GM12878 (cell line): ENCODE measurements around the gene ARMCX6. TPM values are rescaled to one million over a fixed set of nuclear protein-coding genes. Genes with fewer than 3 reads are reported as not detected.
A peak's percentile ranks its signal among the peaks of the same experiment; 100 is the strongest.

ENCODE experiments used
- ATAC-seq: fragments of 200-7000 bp; cut with Tn5 transposase; 3 replicates; pipeline ENCODE4 v1.9.1; 2020; ENCODE audit warnings: mild to moderate bottlenecking, moderate library complexity
- BruUV-seq: library from RNA; stranded (reverse); fragments of 400-500 nt; replicated peaks from 2 replicates; lab custom pipeline; 2021; lab: Mats Ljungman, UMichigan
- CTCF ChIA-PET: fragments of 300-600 bp; sonication (Branson Sonifier 250); formaldehyde crosslinking; extraction: SDS; loops from one replicate; lab custom pipeline; 2021; ENCODE audit warnings: inconsistent platforms; lab: Yijun Ruan, JAX
- POLR2A ChIA-PET: fragments of 350-600 bp; formaldehyde crosslinking; extraction: SDS; loops from one replicate; lab custom pipeline; 2021; ENCODE audit warnings: inconsistent platforms; lab: Charles Lee
- RAD21 ChIA-PET: fragments of 300-600 bp; sonication (Branson Sonifier 250); formaldehyde crosslinking; loops from one replicate; lab custom pipeline; 2023; ENCODE audit warnings: antibody characterized with exemption; ENCODE audit not compliant: unreplicated experiment; lab: Charles Lee
- SMC1A ChIA-PET: fragments of 300-600 bp; sonication (Branson Sonifier 250); formaldehyde crosslinking; loops from one replicate; lab custom pipeline; 2023; ENCODE audit not compliant: unreplicated experiment, uncharacterized antibody; lab: Charles Lee
- DNase-seq: peaks from one replicate; pipeline ENCODE4 v3.0.0-alpha.2; 2011; ENCODE audit warnings: low read depth, low spot score
- FAIRE-seq: peaks from 3 replicates; lab custom pipeline; 2011; peaks lifted over from hg19 to GRCh38; lab: Jason Lieb, UNC
- H2AFZ ChIP-seq: 2 replicates; pipeline ENCODE4 v1.6.0; 2011; ENCODE audit warnings: low read depth, low read length, control low read depth; ENCODE audit not compliant: control insufficient read depth
- H3K27ac ChIP-seq: 2 replicates; pipeline ENCODE4 v1.5.1; 2011; ENCODE audit warnings: control low read depth; ENCODE audit not compliant: control insufficient read depth, insufficient read depth
- H3K27me3 ChIP-seq, 2 experiments: replicated peaks in 1 of 2; 2 replicates each; pipeline versions ENCODE4 v1.6.0 to v1.6.1; 2011; ENCODE audit warnings: low read length in 1 of 2; ENCODE audit not compliant: control insufficient read depth in 2 of 2, insufficient read depth in 2 of 2
- H3K36me3 ChIP-seq, 2 experiments: 2 replicates each; pipeline ENCODE4 v1.5.1; 2011; ENCODE audit warnings: low read length in 1 of 2; ENCODE audit not compliant: control insufficient read depth in 2 of 2, insufficient read depth in 2 of 2
- H3K4me1 ChIP-seq: 2 replicates; pipeline ENCODE4 v1.6.1; 2011; ENCODE audit warnings: mild to moderate bottlenecking, low read length, moderate library complexity, mixed read lengths; ENCODE audit not compliant: control insufficient read depth, insufficient read depth
- H3K4me2 ChIP-seq: 2 replicates; pipeline ENCODE4 v1.6.0; 2011; ENCODE audit warnings: control low read depth; ENCODE audit not compliant: control insufficient read depth, insufficient read depth
- H3K4me3 ChIP-seq: fragments of 200-600 bp; sonication (generic); 2 replicates; pipeline ENCODE4 v1.5.1; 2016
- H3K79me2 ChIP-seq: 2 replicates; pipeline ENCODE4 v1.6.0; 2011; ENCODE audit warnings: low read length; ENCODE audit not compliant: control insufficient read depth, insufficient read depth
- H3K9ac ChIP-seq: 2 replicates; pipeline ENCODE4 v1.8.0; 2011; ENCODE audit warnings: low read length, control low read depth, mixed read lengths; ENCODE audit not compliant: control insufficient read depth, insufficient read depth
- H3K9me3 ChIP-seq: replicated peaks from 3 replicates; pipeline ENCODE4 v1.5.1; 2011; ENCODE audit warnings: mild to moderate bottlenecking, low read length; ENCODE audit not compliant: control insufficient read depth, insufficient read depth
- H4K20me1 ChIP-seq: 2 replicates; pipeline ENCODE4 v1.6.0; 2011; ENCODE audit not compliant: control insufficient read depth, insufficient read depth
- ASH2L ChIP-seq: fragments of 300-600, 200-600 bp; sonication (generic); IDR thresholded peaks from 2 replicates; pipeline ENCODE4 v1.6.1; 2017; ENCODE audit warnings: low read depth, mild to moderate bottlenecking, borderline replicate concordance
- CBFB ChIP-seq: IDR thresholded peaks from 2 replicates; pipeline ENCODE4 v1.6.1; 2016; ENCODE audit warnings: antibody characterized with exemption, low read depth
- CTCF ChIP-seq, 3 experiments: IDR thresholded peaks in 2 of 3; conservative IDR thresholded peaks in 1 of 3; 2 replicates each; pipeline ENCODE4 v1.5.1; 2011; ENCODE audit warnings: low read depth in 3 of 3, low read length in 3 of 3, mild to moderate bottlenecking in 3 of 3, control low read depth in 2 of 3, moderate library complexity in 2 of 3, inconsistent platforms in 1 of 3, mixed read lengths in 1 of 3; ENCODE audit not compliant: control insufficient read depth in 2 of 3, insufficient read depth in 1 of 3; ENCODE audit errors: extremely low read depth in 1 of 3
- CUX1 ChIP-seq: IDR thresholded peaks from 2 replicates; pipeline ENCODE4 v1.6.1; 2012; ENCODE audit warnings: improper control_type of control experiment, low read depth, low read length; ENCODE audit not compliant: insufficient replicate concordance
- HDAC6 ChIP-seq: fragments of 200-600 bp; sonication (generic); IDR thresholded peaks from one replicate; pipeline ENCODE4 v1.8.0; 2017; ENCODE audit warnings: antibody characterized with exemption; ENCODE audit not compliant: unreplicated experiment
- IRF4 ChIP-seq: IDR thresholded peaks from 2 replicates; pipeline ENCODE4 v1.6.1; 2011; ENCODE audit warnings: low read depth, low read length
- MAX ChIP-seq: IDR thresholded peaks from 2 replicates; pipeline ENCODE4 v1.6.1; 2012; ENCODE audit warnings: low read depth, low read length, improper control_type of control experiment
- MEF2B ChIP-seq: fragments of 450-650 bp; IDR thresholded peaks from 2 replicates; pipeline ENCODE4 v1.6.1; 2018; ENCODE audit warnings: mild to moderate bottlenecking, moderate library complexity; ENCODE audit not compliant: partially characterized antibody, poor library complexity, severe bottlenecking
- NFIC ChIP-seq: IDR thresholded peaks from 2 replicates; pipeline ENCODE4 v1.6.1; 2012; ENCODE audit warnings: low read depth, mild to moderate bottlenecking, inconsistent platforms, low read length, moderate library complexity
- NFYB ChIP-seq: IDR thresholded peaks from 2 replicates; pipeline ENCODE4 v1.6.1; 2011; ENCODE audit warnings: low read depth, mild to moderate bottlenecking, low read length, improper control_type of control experiment, moderate library complexity; ENCODE audit not compliant: insufficient read depth
- NRF1 ChIP-seq: conservative IDR thresholded peaks from 2 replicates; pipeline ENCODE4 v1.6.1; 2011; ENCODE audit warnings: mild to moderate bottlenecking, low read depth, low read length, improper control_type of control experiment
- POU2F2 ChIP-seq: IDR thresholded peaks from 3 replicates; pipeline ENCODE4 v1.6.1; 2011; ENCODE audit warnings: low read depth, mild to moderate bottlenecking, low read length, borderline replicate concordance
- SIX5 ChIP-seq: IDR thresholded peaks from 2 replicates; pipeline ENCODE4 v1.6.1; 2011; ENCODE audit warnings: mild to moderate bottlenecking, low read depth, low read length, moderate library complexity; ENCODE audit not compliant: severe bottlenecking
- SREBF2 ChIP-seq: IDR thresholded peaks from 2 replicates; pipeline ENCODE4 v1.6.1; 2012; ENCODE audit warnings: mild to moderate bottlenecking, low read length
- STAT3 ChIP-seq: IDR thresholded peaks from 2 replicates; pipeline ENCODE4 v1.6.1; 2011; ENCODE audit warnings: low read depth, low read length, improper control_type of control experiment
- TBL1XR1 ChIP-seq: IDR thresholded peaks from 2 replicates; pipeline ENCODE4 v1.6.1; 2012; ENCODE audit warnings: low read depth, low read length, improper control_type of control experiment
- USF1 ChIP-seq: IDR thresholded peaks from 2 replicates; pipeline ENCODE4 v1.6.1; 2011; ENCODE audit warnings: borderline replicate concordance, low read depth, mild to moderate bottlenecking, moderate library complexity, mixed read lengths, low read length; ENCODE audit not compliant: insufficient read depth; ENCODE audit errors: extremely low read length
- WGBS: methylation state at CpG from one replicate; pipeline ENCODE4 v1.1.6; 2016; ENCODE audit warnings: low lambda C conversion rate; ENCODE audit not compliant: insufficient replicate concordance, insufficient coverage; ENCODE audit errors: missing lambda C conversion rate; 5-methylcytosine and 5-hydroxymethylcytosine counted together
- in situ Hi-C: fragments of 300-500 bp; cut with MboI; formaldehyde crosslinking; loops from 9 replicates; pipeline ENCODE4 v1.14.3; 2018; ENCODE audit warnings: mixed read lengths
- intact Hi-C: fragments of 100-400 bp; cut with micrococcal nuclease; formaldehyde crosslinking; loops from one replicate; pipeline ENCODE4 v1.14.2; 2022; ENCODE audit not compliant: unreplicated experiment
- polyA plus RNA-seq, 11 experiments: library from polyadenylated mRNA; depleted of rRNA in 4 of 11; unstranded in 6 of 11; stranded (reverse) in 5 of 11; fragments of >200 nt; fragmentation: Nextera tagmentation in 4 of 11; fragmentation: Illumina TruSeq in 1 of 11; extraction: Ambion mirVana in 4 of 11; extraction: Trizol in 1 of 11; gene quantifications; 1 replicate in 1 of 11; 2 replicates in 10 of 11; pipeline versions ENCODE4 v1.2.1 to v1.2.3, GENCODE V29; 2011 to 2016; ENCODE audit warnings: inconsistent platforms in 2 of 11, missing spikeins in 2 of 11, low read depth in 1 of 11
- total RNA-seq, 4 experiments: library from RNA; depleted of rRNA in 3 of 4; stranded (reverse); fragments of >200 nt in 3 of 4; fragmentation: Illumina TruSeq in 1 of 4; extraction: Trizol in 1 of 4; gene quantifications; 2 replicates each; pipeline versions ENCODE4 v1.2.1 to v1.2.3, GENCODE V29; 2013 to 2021

ARMCX6 gene
- total and polyA plus RNA-seq, 10 of the 15 experiments (the other 5 are each of a cell fraction or from before 2014, with no cell fraction given), result 34.7 to 72.3 (median 48.6) TPM

GRCh38 chrX:101659601-101660063 is 41.8 kb upstream of the ARMCX6 start, which contains the start of gene ARMCX2:
TSS of gene ARMCX2 (minus strand) at chrX:101659850. CDS start at chrX:101657588, 2,262 bp downstream.
- FAIRE-seq (no peak), DNase-seq (no peak), ATAC-seq (peak; percentile 60)
- CTCF ChIA-PET, result no interaction called here
- Histone ChIP-seq H3K4me1 (no peaks in the 10 kb centered on the region), H3K4me3 (peak within 1 kb of the TSS; percentile 52), H3K9ac (peak within 1 kb of the TSS; percentile 33), H3K9me3 (no peaks in the 10 kb centered on the region), H3K36me3 (no peaks in the 10 kb centered on the region), H3K27me3 (peaks cover 0 to 2% of the 10 kb centered on the region in 2 experiments; a peak in 1 of 4 replicates), H3K27ac (no peak within 1 kb of the TSS), H3K4me2 (peak within 1 kb of the TSS; percentile 76), H2AFZ (peak within 1 kb of the TSS; percentile 83), H4K20me1 (no peaks in the 10 kb centered on the region), H3K79me2 (no peaks in the 10 kb centered on the region)
- SMC1A ChIA-PET, result no interaction called here
- in situ Hi-C loops, result no loop called here
- POLR2A ChIA-PET, result no interaction called here
- BruUV-seq, result no TSS peak
- intact Hi-C loops, result no loop called here
- RAD21 ChIA-PET, result no interaction called here
- 23% methylated on average over 14 of the region's 22 CpGs for WGBS
- TF ChIP-seq ASH2L (no peak), NRF1 (no peak), CBFB (no peak), STAT3 (no peak), TBL1XR1 (no peak), CTCF (IDR thresholded peaks at IDR 0.05 in 2 of 3, conservative IDR thresholded peaks at IDR 0.05 in 1 of 3; ENCODE audit: control insufficient read depth in 2 of 3, extremely low read depth in 1 of 3, insufficient read depth in 1 of 3, low read depth in 3 of 3, low read length in 3 of 3) (no peak), HDAC6 (no peak), MAX (peak; percentile 78), SREBF2 (no peak), MEF2B (no peak), CUX1 (no peak), IRF4 (no peak), NFIC (no peak), NFYB (no peak), USF1 (peak; percentile 96), SIX5 (no peak), POU2F2 (peak; percentile 62; the same call in 1 of the 3 replicates)
